ENCODE measurements around the gene GJA8. TPM values are rescaled to one million over a fixed set of nuclear protein-coding genes. Genes with fewer than 3 reads are reported as not detected.
"Not testable (repeated sequence)": the region's sequence is repeated elsewhere in the genome, so short reads cannot be mapped to it uniquely, and the experiment has no call there.

Gene GJA8
- not detected for total RNA-seq

DNA sequence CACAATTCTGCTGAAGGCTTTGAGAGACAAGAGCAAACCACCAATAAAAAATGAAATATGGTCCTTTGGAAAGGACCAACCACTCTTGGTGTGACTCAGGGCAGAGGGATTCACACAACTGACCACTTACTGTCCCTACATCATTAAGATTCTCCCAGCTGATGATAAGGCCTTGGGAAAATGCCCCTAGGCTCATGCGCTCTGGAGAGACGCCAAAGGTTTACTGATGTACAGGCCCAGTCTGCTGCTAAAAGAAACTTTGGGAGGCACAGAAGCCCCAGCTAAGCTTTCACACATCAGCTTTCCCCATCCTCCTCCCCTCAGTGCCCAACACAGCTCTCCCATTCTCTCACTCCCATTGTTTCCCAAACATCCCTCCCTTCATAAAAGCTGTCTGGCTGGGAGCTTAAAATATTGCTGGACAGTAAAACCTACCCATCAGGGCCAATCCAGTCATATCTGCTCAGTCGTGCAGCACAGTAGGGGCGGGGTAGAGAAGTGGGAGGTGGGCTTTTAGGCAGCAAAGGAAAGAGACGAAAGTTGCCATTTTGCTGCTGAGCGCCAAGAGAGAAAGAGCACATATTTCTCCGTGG lies at the start of gene GJA8:
Gene GJA8 (plus strand): TSS at position 543 of the 593 bp plus-strand sequence. CDS start 5,161 bp downstream, outside the sequence.
- no peak for DNase-seq (ENCODE audit: low spot score)
- ATAC-seq = no peak

DNA sequence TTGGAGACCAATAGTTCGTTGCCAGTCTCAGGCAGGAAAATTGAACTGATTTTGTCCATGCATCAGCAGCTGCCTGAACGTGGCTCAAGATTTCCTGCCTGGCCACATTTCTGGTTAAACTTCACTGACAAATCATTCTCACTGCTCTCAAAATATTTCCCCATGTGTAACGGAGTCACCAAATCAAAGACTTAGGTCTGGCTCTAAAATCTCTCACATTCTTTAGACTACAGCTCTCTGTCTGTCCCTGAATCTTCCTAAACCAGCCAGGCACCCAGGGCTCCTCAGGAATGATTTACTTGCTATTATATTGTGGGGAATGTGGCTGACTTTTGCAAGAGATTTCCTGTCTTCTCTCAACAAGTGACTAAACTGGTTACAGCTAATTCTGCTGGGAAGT lies 49.2 kb upstream of the GJA8 start:
- no peak for ATAC-seq
- DNase-seq (ENCODE audit: low spot score) = no peak

DNA sequence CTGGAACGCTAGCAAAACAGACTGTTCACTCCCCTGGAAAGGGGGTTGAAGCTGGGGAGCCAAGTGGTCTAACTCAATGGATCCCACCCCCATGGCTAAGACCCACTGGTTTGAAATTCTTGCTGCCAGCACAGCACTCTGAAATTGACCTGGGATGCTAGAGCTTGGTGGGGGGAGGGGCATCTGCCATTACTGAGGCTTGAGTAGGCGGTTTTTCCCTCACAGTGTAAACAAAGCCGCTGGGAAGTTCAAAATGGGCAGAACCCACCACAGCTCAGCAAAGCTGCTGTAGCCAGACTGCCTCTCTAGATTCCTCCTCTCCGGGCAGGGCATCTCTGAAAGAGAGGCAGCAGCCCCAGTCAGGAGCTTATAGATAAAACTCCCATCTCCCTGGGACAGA lies 47.6 kb upstream of the GJA8 start:
- not testable (repeated sequence) for ATAC-seq; DNase-seq (ENCODE audit: low spot score)

- DNase-seq (ENCODE audit: low spot score); ATAC-seq: not testable (repeated sequence)
Observed at GRCh38 chr1:147855996-147856395, 46.6 kb upstream of the GJA8 start.

DNA sequence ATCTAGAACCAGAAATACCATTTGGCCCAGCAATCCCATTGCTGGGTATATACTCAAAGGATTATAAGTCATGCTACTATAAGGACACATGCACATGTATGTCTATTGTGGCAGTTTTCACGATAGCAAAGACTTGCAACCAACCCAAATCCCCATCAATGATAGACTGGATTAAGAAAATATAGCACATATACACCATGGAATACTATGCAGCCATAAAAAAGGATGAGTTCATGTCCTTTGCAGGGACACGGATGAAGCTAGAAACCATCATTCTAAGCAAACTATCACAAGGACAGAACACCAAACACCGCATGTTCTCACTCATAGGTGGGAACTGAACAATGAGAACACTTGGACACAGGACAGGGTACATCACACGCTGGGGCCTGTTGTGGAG lies 35.4 kb upstream of the GJA8 start:
- ATAC-seq = not testable (repeated sequence)

GRCh38 chr1:147878022-147878421 lies 24.6 kb upstream of the GJA8 start:
- ATAC-seq = no peak

More for the DNA sequence above, 35.4 kb upstream of the GJA8 start:
- DNase-seq (ENCODE audit: low spot score) = not testable (repeated sequence)

DNA sequence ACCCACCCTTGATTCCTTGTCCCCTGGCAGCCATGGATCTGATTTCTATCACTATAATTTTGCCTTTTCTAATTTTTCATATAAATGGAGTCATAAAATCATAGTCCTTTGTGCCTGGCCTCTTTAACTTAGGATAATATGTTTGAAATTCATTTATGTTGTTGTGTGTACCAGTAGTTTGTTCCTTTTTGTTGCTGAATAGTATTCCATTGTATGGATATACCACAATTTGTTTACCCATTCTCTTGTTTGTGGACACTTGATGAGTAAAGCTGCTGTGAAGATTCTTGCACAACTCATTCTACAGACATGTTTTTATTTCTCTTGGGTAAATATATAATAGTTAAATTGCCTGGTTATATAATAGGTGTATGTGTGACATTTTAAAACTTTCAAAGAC lies 22.7 kb upstream of the GJA8 start:
- no peak for ATAC-seq
- DNase-seq (ENCODE audit: low spot score) = no peak

More at GRCh38 chr1:147878022-147878421, 24.6 kb upstream of the GJA8 start:
- DNase-seq (ENCODE audit: low spot score) = no peak

DNA sequence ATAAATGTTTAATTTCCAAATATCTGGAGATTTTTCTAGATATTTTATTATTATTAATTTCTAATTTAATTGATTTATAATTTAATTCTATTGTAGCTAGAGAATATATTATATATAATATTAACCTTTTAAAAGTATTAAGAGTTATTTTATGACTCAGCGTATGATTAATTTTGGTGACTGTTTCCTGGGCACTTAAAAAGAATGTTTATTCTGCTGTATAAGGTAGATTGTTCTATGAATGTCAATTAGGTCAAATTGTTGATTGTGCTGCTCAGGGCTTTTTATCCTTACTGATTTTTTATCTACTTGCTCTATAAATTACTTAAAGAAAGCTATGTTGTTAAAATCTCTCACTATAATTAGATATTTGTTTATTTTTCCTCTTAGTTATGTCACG lies 20.1 kb upstream of the GJA8 start:
- DNase-seq (ENCODE audit: low spot score) (no peak), ATAC-seq (no peak)

GRCh38 chr1:147890177-147890790 lies 12.3 kb upstream of the GJA8 start:
- peak; percentile 31 for ATAC-seq
- DNase-seq (ENCODE audit: low spot score) = no peak

DNA sequence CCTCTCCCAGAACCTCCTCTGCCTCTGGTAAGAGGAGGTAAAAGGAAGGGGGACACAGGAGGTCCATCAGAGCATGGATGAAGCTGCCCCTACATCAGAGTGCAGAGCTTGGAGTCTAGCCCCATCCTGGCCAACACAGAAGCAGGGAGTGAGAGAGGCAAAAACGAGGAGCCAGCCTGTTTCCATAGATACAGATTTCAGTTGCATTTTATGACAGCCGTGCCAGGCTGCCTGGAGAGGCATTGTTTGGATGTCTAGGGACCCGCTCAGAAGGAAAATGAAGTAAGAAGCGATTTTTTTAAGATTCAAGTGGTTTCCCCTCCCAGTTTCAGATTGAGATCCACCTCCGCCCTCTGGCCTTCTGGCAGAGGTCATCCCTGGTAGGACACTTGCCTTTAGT lies 11.5 kb upstream of the GJA8 start:
- ATAC-seq = no peak
- DNase-seq (ENCODE audit: low spot score) = no peak

DNA sequence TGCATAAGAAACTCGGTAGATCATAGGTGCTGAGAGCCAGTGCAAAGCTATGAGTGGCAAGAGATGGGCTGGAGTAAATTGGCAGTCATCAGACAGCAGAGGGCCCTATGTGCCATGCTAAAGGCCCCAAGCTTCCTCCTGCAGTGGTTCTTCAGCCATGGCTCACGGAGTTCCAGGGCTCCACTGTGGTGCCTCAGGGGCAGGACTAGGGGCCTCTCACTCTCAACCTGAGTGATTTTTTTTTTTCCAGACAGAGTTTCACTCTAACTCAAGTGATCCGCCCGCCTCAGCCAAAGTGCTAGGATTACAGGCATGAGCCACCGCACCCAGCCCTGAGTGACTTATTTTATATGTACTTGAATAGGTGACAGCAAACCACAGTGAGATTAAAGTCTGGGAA lies 10.4 kb upstream of the GJA8 start:
- DNase-seq (ENCODE audit: low spot score) (no peak), ATAC-seq (peak; percentile 34)

GRCh38 chr1:147892731-147893214 lies 9.8 kb upstream of the GJA8 start:
- DNase-seq (ENCODE audit: low spot score) (no peak), ATAC-seq (peak; percentile 81)

DNA sequence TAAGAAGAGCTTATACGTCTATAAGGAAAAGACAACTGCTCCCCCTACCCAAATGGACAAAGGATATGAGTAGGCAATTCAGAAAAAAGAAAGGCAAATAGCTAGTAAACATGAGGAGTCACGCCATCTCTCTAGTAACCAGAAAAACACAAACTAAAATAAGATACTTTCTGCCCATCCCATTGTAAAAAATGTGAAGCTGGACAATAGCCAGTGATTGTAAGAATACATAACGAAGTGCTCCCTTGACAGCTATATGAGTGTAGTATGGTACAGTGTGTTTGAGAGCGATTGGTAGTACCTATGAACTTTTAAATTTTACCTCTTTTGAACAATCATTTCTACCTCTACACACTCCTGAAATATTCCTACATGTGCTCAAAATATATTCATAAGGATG lies 7.5 kb upstream of the GJA8 start:
- ATAC-seq (no peak), DNase-seq (ENCODE audit: low spot score) (no peak)

GRCh38 chr1:147897029-147897752 lies 5.4 kb upstream of the GJA8 start:
- DNase-seq (ENCODE audit: low spot score) (peak; percentile 75), ATAC-seq (peak; percentile 82)

DNA sequence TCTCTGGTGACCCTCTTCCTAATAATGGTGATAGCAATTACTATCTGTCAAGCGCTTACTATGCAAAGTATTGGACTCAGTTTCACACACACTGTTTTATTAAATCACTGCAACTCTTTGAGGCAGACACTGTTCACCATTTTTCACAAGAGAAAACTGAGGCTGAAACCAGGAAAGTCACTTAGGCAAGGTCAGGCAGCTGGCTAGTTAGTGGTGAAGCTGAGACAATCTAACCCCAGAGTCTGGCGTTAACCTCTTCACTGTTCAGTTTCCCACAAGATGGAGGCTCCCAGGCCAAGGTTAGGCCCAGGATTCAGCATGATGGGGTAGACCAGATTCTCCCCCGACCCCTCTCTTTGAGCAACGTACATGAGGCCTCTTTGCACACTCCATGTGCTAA lies 4.8 kb upstream of the GJA8 start:
- DNase-seq (ENCODE audit: low spot score) (no peak), ATAC-seq (no peak)

DNA sequence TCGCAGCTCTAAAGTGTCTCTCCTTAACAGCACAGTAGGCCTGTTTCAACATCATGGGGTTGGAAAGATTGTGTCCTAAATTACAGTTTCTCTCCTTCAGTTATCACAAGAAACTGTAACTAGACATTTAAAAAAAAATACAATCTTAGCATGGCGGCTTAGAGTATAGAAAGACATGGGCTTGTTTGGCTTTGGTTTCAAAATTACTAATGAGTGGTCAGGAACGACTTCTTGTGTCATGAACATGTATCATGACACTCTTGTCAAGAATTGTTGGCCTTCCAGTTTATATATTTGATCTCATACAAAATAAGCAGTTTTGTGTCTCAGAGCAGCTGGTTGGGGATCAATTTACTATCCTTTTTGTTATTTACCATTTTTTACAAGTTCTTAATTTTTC lies 2.1 kb downstream of the GJA8 start:
- DNase-seq (ENCODE audit: low spot score) (no peak), ATAC-seq (no peak)

DNA sequence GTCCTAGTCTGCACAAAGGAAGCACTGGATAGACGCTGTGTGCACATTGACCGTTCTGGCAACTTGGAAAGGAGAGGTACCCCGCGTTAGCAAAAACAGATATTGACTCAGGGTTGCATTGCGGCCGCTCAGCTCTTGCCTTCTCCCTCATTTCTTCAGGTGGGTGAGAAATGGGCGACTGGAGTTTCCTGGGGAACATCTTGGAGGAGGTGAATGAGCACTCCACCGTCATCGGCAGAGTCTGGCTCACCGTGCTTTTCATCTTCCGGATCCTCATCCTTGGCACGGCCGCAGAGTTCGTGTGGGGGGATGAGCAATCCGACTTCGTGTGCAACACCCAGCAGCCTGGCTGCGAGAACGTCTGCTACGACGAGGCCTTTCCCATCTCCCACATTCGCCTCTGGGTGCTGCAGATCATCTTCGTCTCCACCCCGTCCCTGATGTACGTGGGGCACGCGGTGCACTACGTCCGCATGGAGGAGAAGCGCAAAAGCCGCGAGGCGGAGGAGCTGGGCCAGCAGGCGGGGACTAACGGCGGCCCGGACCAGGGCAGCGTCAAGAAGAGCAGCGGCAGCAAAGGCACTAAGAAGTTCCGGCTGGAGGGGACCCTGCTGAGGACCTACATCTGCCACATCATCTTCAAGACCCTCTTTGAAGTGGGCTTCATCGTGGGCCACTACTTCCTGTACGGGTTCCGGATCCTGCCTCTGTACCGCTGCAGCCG lies 5.4 kb downstream of the GJA8 start:
- no peak for ATAC-seq
- no peak for DNase-seq (ENCODE audit: low spot score)

DNA sequence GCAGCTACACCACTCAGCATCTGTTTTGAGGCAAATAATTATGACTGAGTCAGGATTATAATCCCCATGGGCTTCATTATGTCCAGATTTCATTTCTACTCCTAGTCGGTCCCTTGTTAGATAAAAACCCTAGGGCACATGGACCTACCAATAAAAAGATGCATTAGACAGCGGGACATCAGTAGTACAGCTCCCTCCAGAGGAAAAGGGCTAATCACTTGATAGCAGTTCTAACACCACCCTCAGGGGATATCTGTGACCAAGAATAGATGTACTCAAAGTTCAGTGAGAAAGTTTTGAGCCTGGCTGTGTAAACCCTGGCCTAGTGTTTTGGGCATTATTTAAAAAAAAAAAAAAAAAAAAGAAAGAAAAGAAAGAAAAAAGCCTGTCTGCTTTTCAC lies 10.0 kb downstream of the GJA8 start:
- ATAC-seq = no peak
- no peak for DNase-seq (ENCODE audit: low spot score)

- ATAC-seq = no peak
- no peak for DNase-seq (ENCODE audit: low spot score)
Observed at GRCh38 chr1:147913362-147913942, 10.9 kb downstream of the GJA8 start.

DNA sequence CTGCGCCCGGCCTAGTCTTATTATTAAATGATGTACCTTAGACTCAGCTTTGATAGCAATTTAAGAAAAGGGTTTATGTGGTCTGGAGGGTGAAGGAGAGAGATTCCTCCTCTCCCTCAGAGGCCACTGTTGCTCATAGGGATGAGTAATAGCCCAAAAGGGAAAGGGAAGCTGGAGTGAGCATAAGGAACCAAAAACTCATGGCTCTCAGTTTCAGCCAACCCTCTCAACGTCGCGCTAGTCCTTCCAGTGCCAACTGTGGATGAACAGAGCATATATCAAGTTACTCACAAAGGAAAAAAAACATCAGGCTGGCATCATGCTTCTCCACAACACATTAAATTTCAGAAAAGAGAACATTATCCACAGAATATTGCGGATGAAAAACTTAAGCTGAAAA lies 17.3 kb downstream of the GJA8 start:
- ATAC-seq (no peak), DNase-seq (ENCODE audit: low spot score) (no peak)

- DNase-seq (ENCODE audit: low spot score) (no peak), ATAC-seq (no peak)
Observed at GRCh38 chr1:147924813-147925212, 22.2 kb downstream of the GJA8 start.
